ENCODE measurements around the gene MAPK12.

The MAPK12 gene

DNA sequence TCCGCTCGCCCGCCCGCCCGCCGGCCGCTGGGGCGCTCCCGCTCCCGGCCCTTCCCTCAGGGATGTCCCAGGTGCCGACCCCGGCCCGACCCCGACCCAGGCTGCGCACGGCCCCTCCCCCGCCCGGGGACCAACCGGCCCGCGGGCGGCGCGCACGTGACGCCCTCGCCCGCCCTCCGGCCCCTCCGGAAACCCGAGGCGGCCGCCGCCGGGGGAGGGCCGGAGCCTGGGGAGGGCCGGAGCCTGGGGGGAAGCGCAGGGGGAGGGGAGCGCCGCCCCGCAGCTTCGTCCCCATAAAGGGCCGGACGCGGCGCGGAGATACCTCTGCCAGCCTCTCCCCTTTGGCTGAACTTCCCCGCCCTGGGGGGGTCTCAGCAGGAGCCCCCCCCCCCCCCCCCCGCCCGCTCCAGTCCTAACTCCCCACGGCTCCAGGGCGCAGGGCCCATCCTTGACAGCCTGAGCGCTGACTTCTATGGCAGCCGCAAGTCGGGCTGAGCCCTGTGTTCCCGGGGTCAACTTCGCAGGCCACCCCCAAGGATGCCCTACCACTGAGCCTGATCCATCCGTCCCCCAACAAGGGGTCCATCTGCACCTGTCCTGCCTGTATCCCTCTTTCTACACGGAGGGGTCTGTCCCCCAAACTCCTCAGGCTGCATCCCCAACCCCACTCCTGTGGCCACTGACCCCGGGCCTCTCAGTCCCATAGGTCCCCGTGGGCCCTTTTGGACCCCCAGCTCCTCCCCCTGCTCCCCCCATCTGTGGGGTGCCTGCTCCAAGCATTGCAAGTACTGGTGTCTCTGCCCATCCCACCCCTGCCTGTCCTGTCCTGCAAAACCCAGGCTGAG is at the start of gene MAPK12:
Gene MAPK12 (minus strand): TSS at position 69 of the 845 bp plus-strand sequence. CDS start 174 bp downstream, outside the sequence.
- peak within 1 kb of the TSS; percentile 91 for H3K27ac ChIP-seq
- TF ChIP-seq, protein P1, sequence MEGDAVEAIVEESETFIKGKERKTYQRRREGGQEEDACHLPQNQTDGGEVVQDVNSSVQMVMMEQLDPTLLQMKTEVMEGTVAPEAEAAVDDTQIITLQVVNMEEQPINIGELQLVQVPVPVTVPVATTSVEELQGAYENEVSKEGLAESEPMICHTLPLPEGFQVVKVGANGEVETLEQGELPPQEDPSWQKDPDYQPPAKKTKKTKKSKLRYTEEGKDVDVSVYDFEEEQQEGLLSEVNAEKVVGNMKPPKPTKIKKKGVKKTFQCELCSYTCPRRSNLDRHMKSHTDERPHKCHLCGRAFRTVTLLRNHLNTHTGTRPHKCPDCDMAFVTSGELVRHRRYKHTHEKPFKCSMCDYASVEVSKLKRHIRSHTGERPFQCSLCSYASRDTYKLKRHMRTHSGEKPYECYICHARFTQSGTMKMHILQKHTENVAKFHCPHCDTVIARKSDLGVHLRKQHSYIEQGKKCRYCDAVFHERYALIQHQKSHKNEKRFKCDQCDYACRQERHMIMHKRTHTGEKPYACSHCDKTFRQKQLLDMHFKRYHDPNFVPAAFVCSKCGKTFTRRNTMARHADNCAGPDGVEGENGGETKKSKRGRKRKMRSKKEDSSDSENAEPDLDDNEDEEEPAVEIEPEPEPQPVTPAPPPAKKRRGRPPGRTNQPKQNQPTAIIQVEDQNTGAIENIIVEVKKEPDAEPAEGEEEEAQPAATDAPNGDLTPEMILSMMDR (IDR thresholded peaks at IDR 0.05), result no peak
- no peak for TF ChIP-seq ZFX (IDR thresholded peaks at IDR 0.05; ENCODE audit: borderline replicate concordance)

DNA sequence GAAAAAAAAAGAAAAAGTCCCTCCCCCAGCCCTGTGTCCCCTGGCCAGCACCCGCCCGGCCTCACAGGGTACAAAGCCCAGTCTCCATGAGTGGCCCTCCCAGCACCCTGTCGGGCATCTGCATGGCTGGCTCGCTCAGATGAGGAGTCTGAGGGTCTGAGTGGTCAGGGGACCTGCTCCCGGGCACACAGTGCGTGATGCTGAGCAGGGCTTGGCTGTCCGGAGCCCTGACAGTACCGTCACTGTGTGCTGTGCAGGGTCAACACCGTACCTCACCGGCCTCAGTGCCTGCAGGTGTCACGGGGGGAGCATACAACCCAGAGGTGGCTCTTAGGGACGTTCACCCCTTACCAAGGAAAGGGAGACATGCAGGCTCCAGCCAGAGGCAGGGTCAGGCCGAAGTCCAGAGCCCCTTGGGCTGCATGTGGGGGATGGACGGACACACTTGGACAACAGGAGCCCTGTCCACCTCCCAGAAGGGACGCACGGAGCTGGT is 49.5 kb upstream of the MAPK12 start:
- no peak overlapping the region for H3K27ac ChIP-seq
- TF ChIP-seq, protein P1 (IDR thresholded peaks at IDR 0.05), result no peak
- TF ChIP-seq ZFX (IDR thresholded peaks at IDR 0.05; ENCODE audit: borderline replicate concordance), result no peak

DNA sequence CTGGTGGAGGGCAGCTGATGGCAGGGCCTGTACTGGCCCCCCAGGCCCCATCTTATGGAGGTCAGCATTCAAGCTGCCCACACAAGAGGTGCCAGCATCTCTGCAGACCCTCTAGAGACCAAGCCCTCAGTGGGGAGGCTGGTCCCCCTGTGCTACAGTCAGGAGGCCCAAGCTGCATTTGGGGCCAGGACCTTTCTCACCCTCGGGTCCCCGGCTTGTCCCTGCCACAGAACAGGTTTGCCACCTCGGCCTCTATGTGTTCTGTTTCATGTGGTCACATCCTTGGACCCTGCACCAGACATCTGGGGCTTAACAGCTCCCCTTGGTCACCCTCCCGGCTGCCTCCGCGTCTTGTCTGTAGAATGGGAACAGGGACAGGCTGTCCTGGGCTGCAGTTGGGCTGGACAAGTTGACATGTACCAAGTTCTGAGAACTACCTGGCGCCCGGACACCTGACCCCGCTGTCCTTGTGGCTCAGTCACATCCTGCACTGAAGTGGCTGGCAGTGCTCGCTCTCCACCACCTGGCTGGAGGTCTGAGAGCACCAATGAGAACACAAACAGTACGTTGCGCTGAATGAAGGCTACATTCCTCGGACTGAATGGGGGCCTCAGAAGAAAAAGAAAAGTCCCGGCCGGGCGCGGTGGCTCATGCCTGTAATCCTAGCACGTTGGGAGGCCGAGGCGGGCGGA is 48.7 kb upstream of the MAPK12 start:
- no peak overlapping the region for H3K27ac ChIP-seq
- no peak for TF ChIP-seq ZFX (IDR thresholded peaks at IDR 0.05; ENCODE audit: borderline replicate concordance)

DNA sequence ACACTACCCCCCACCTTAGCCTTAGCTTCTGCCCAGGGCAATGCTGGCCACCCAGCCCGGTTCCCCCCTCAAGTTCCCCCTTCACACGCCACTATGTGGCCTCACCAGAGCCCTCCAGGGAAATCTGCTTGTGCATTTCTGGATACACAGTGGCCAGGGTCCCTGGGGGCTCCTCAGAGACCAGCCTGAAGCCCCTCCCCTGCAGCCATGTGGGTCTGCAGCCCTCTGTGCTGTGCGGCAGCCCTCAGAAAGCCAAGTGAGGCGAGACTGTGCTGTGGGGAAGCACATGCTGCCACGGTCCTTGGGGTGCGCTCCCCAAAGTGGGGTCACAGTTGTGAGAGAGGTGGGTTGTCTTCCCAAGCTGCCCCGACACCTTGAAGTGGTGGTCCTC is 48.1 kb upstream of the MAPK12 start:
- TF ChIP-seq, protein P1 (IDR thresholded peaks at IDR 0.05), result no peak
- no peak for TF ChIP-seq ZFX (IDR thresholded peaks at IDR 0.05; ENCODE audit: borderline replicate concordance)
- peak overlapping the region; percentile 60; the same call in 1 of the 2 replicates for H3K27ac ChIP-seq

DNA sequence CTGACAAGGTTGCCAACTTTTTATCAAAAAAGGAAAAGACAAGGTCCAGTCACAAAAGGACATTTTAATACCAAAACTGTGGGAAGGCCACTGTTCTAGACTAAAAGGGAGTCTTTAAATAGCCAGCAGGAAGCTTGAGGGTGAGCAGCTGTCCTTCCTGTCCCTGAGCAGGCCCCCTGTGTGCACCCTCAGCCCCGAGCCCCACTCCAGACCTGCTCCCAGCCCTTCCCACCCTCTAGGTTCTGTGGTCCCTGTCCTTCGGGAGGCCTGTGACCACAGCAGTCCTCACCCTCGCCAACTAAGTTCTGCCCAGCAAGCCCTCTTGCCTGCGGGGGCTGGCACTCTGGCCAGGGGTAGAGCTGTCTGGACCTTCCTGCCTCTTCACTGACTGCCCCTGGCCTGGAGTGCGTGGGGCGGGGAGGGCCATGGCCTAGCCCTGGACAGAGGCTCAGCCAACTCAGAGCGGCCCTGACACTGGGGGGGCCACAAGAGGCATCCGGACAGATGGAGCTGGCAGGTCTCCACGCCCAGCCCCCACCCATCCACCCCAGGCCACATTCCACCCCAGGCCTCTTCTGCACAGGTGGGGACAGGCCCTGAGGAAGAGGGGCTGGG is 47.6 kb upstream of the MAPK12 start:
- TF ChIP-seq, protein P1 (IDR thresholded peaks at IDR 0.05), result no peak
- no peak for TF ChIP-seq ZFX (IDR thresholded peaks at IDR 0.05; ENCODE audit: borderline replicate concordance)
- peak overlapping the region; percentile 60 for H3K27ac ChIP-seq

DNA sequence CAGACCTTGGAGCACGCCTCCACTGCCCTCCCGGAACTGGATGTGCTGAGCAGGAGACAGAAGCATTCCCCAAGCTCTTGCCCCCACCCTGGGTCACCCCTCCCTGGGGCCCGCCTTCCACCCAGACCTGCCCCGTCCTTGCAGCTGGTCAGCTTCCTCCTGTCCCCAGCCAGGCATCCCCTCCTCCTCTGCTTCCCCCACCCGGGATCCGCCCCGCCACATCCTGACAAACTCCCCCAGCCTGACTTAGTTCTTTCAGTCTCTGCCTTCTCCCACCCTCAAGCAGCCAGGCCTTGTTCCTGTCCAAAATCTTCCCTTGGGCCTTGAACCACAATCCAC is 47.1 kb upstream of the MAPK12 start:
- TF ChIP-seq, protein P1 (IDR thresholded peaks at IDR 0.05), result no peak
- no peak for TF ChIP-seq ZFX (IDR thresholded peaks at IDR 0.05; ENCODE audit: borderline replicate concordance)
- peak overlapping the region; percentile 60 for H3K27ac ChIP-seq

DNA sequence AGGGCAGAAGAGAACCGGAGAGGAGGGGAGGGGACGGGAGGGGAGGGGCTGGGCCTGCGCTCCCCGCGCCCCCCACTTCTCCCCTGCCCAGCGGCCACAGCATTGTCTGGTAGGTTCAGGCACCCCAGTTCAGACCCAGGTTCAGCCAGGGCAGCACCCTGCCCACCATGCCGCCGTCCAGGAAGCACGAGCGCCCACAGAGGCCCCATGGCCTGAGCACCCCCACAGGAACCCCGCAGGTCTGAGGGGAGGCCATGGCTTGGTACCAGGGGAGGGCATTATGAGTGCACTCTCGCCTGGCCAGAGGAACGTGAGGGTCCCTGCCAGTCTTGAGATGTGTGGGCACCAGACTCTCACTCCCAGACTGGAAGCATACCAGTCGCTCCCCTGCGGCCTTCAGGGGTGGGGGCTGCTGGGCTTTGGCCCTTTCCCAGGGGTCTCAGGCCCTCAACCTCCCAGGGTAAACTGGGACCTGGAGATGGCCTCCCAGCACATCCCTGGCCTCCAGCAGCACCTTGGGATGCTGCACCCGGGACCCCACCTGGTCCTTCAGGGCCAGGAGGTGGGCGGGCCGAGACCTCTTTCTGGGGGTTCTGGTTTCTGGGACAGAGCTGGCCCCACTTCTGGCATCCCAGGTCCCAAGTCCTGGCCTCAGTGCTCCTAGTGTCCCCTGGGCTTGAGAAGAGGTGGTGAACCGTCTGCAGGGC is 46.6 kb upstream of the MAPK12 start:
- TF ChIP-seq, protein P1 (IDR thresholded peaks at IDR 0.05), result no peak
- no peak for TF ChIP-seq ZFX (IDR thresholded peaks at IDR 0.05; ENCODE audit: borderline replicate concordance)
- peak overlapping the region; percentile 60 for H3K27ac ChIP-seq

Measured in 22Rv1 (cell line).